HTERT RPE-1 (cell line): Measurements from ENCODE around the gene KCND3.
"Not testable (repeated sequence)": the region's sequence is repeated elsewhere in the genome, so short reads cannot be mapped to it uniquely, and the experiment has no call there.

Source experiments
- in situ Hi-C: fragments of 300-500 bp; cut with MboI; formaldehyde crosslinking; loops from 4 replicates; pipeline ENCODE4 v1.14.3; 2020; ENCODE audit warnings: low sequenced_read_pairs

KCND3 gene

DNA sequence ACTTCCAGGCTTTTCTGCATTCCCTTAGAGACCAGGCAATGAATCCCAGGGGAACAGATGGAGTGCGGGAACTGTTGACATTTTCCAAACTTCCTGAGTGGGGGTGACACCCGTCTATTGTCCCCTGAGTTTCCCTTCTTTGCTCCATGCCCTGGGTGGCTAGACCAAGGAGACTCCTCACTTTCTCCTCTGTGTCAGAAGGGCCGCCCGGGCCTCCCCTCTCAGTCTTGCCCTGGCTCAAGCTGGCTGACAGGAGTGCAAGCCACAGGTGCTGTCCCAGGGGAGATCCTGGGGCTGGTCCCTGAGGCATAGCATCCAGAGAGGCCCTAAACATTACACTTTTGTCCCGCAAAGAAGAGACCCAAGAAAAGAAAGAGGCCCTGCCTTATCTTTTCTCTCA is 170.9 kb downstream of the KCND3 start:
- in situ Hi-C loops = no loop called here

DNA sequence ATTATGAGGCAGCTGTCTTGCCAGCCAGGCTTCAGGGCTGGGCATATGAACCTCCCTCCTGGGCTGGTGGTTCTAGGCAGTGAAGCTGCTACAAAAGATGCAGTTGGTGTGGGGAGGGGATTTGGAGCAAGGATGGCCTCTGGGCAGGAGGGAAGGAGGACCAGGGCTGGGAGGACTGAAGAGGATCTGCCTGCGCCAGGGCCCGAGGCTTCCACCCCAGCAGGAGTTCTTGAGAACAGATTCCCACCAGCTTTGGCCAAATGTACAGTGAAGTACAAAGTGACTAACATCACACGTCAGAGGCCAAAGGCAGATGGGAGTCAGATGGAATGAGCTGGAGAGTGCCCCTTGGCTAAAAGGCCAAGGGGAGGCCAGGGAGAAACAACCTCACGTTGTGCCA is 171.4 kb downstream of the KCND3 start:
- in situ Hi-C loops = no loop called here

- in situ Hi-C loops = no loop called here
These were observed 174.8 kb downstream of the KCND3 start for GRCh38 chr1:111814642-111815041.

- in situ Hi-C loops = no loop called here
These were observed 175.2 kb downstream of the KCND3 start for GRCh38 chr1:111814305-111814628.

DNA sequence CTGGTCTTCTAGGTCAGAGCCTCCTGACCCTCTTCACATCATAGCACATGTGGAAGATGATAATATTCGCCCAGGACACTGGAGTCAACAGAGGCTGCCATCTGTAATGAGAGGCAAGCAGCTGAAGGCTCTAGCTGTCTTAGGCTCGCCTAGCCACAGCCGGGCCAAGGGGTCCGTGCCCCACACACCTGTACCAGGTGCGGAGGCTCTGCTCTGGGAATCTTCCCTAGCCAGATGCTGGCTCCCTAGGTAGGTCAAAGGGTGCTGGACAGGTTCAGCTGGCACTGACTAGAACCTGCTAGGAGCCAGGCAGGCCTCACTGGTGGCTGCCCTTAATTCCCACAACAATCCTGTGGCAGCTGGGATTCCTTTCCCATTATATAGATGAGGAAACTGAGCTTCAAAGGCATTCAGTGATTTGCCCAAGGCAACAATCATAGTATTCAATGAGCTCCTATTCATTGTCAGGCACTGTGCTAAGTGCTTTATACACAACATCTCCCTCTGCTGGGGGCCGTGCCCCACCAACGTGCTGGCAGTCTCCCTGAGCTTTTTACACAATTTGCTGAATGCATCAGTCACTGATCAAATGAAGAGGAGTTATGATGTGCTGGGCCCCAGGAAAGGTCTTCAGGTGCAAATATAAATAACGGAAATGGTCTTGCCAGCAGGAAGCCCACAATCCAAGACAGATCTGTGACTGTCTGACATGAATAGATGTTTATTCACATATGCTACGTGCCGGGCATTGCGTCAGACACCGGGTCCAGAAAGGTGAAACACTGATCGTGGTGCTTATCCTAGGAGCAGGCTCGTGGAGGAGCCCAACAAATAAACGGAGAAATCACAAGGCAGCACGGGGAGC is 175.8 kb downstream of the KCND3 start:
- in situ Hi-C loops = no loop called here

DNA sequence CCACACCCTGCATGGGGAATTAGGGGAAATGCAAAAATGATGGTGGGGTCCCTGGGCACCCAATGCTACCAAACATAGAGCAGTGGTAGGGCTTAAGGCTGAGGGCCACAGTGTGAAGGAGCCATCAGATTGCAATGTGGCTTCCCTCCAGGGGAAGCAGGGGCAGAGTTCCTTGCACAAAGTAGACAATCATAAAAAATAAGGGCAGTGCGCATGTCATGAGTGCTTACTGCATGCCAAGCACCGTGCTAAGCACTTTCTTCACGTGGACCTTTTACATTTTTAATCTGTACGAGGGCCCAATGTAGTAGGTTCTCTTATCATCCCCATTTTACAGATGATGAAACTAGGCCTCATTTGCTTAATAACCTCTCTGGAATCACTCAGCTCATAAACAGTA is 177.2 kb downstream of the KCND3 start:
- in situ Hi-C loops = no loop called here

DNA sequence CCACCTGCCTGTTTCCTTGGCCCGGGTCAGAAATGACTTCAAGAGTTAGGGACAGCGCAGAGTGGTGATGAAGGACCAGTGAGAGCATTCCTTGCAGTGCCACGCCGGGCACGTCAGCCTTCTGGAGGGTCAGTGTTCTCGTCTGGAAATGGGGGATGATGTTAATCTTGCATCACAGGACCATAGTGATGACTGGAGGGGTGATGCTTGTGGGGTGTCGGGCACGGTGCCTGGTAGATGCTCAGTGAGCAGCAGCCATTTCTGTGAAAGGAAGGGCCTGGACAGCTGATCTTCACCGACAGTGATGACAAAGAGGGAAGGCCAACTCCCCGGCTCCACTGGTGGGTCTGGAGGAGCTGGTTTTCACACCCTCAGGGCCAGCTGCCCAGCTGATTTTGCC is 177.6 kb downstream of the KCND3 start:
- in situ Hi-C loops = no loop called here

DNA sequence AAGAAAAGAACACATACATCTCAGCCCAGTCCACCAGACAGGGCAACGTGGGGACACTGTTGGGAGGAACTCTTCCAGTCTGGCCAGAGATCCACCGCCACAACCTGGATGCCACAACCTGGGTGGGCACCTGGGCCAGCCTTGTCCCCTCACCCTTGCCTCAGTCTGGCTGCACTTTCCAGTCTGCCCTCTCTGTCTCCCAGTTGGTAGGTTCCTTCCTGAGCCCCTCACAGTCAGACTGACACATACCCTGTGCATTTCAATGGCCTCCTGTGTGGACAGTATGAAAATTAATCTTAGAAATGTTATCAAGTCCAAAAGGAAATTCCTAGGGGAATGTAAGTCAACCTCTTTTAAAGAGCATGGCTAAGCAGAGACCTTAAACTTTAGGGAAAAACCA is 184.2 kb downstream of the KCND3 start:
- in situ Hi-C loops = no loop called here

DNA sequence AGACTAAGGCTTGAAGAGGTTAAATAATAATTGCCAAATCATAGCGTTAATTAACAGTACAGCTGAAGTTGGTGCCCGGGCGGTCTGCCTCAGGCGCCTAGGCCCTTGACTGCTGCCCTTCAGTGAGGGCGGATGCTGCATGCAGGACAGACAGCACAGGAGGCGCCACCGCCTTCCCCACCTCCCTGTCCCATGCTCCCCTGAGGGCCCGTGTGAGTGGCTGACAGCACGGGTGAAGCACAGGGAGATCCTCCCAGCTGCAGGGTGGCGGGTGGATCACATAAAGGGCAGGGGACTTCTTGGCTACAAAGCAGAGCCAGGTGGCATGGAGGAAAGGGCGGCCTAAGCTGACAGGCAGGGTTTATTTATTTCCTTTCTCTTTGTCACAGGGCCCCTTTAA is 184.7 kb downstream of the KCND3 start:
- in situ Hi-C loops = no loop called here

DNA sequence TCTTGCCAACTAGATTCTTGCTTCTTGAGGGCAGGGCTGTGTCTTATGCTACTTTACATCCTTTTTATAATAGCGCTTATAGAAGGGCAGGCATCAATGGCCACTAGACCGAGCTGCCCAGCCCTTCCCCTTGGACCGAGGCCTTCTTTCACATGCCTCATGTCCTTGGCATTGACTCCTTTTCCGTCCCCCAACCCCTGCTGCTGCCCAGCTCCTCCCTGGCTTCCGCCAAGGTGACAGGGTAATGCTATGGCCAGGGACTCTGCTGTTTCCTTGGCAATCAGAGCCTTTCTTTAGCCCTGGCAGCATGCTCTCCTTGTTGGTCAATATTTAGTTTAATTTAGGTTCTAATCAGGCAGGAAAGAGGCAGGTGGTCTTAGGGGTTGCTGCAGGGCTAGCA is 185.5 kb downstream of the KCND3 start:
- in situ Hi-C loops = no loop called here

DNA sequence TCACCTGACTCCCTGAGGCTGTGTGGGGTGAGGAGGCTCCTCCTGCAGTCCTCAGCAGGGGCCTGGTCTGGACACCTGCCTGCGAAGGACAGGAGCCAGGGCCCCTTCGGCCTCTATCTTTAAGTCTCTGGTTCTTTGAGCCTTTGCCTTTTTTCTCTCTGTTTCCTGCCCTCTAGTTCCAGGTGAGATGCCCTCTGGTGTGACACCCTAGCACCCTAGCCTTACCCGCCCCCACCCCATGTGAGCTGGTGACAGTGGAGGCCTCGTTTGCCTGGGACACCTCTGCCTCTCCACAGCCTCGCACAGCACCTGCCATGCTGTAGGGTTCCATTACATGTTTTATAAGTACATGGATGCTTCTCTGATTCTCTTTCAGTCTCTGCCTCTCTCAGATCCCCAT is 186.5 kb downstream of the KCND3 start:
- in situ Hi-C loops = no loop called here

DNA sequence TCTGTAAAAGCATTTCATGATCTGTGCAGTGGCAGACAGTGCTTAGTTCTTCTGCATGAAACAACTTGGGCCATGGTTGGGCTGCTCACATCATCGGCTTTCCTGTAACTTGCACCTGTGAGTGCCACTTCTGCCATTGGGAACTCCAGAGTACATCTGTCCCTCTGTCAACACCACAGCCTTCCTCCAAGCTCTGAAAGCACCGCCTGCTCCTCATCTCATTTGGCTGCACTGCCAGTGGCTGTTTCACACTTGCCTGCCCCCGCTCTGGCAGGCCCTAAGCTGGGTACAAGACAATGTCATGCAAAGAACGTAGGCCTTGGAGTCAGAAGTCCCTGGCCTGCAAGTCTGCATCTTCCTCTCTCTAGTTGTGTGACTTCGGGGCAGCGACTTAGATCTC is 187.4 kb downstream of the KCND3 start:
- in situ Hi-C loops = no loop called here

GRCh38 chr1:111801071-111801850 is 188.2 kb downstream of the KCND3 start:
- in situ Hi-C loops = no loop called here

DNA sequence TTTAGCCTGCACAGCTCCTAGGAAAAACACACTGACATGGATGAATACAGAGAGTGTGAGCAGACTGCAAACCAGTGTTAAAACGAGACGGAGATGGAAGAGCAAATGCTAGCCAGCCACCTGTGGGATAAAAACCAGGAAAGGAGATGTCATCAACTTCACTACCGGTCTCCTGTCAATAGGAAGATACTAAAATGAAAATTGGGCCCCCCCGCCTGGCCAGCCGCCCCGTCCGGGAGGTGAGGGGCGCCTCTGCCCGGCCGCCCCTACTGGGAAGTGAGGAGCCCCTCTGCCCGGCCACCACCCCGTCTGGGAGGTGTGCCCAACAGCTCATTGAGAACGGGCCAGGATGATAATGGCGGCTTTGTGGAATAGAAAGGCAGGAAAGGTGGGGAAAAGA is 189.7 kb downstream of the KCND3 start:
- in situ Hi-C loops = not testable (repeated sequence)

GRCh38 chr1:111798580-111798979 is 190.9 kb downstream of the KCND3 start:
- in situ Hi-C loops = no loop called here

GRCh38 chr1:111795401-111795800 is 194.1 kb downstream of the KCND3 start:
- in situ Hi-C loops = no loop called here

- in situ Hi-C loops = no loop called here
These were observed 195.5 kb downstream of the KCND3 start for GRCh38 chr1:111793923-111794322.

DNA sequence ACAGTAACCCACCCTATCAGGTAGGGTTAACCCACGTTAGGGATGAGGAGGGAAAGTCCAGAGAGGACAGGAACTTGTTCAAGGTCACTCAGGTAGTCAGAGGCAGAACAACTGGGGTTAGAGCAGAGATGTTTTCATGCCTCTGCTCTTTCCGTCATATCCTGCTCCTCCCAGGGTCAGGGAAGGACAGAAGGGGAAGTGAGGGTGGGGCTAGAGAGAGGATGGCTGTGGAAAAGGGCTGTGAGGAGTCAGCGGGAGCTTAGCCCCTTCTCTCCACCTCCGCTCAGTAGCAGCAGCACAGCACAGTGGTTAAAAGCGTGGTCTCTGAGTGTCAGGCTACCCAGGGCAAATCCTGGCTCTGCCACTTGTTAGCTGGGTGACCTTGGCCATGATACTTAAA is 197.2 kb downstream of the KCND3 start:
- in situ Hi-C loops = no loop called here

DNA sequence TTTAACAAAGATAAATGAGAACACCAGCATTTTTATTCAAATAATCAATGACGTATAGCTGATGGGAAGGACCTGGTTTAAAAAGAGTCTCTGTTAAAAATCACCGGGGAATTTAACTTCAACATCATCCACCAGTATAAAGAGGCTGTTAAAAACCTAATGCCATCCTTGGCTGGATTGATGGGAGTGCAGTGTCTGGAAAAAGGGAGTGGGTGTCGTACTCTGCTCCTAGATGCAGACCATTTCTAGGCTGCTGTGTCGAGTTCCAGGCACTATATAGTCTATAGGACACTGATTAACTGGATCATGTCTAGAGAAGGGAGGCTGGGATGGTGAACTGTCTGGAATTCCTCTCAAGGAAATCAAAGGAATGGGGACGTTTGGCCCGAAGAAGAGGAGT is 197.7 kb downstream of the KCND3 start:
- in situ Hi-C loops = no loop called here

- in situ Hi-C loops = no loop called here
These were observed 199.7 kb downstream of the KCND3 start for GRCh38 chr1:111789666-111790316.

DNA sequence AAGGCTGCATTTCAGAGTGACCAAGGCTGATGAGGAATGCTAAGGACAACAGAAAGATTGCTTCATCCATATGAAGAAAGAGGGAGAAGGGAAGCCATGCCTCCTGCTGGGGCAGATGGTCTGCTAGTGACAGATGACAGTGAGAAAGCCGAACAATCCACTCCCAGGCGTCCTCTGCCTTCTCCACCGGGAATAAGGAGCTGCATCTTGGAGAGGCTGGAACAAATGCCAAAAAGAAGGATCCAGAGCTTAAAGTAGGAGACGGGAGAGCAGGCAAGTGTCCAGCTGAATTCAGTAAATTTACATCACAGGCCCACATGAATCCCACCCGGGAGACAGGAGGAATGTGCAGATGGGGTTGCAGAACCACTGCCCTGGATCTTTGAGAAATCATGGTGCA is 200.3 kb downstream of the KCND3 start:
- in situ Hi-C loops = no loop called here

- in situ Hi-C loops = no loop called here
These were observed 202.7 kb downstream of the KCND3 start for GRCh38 chr1:111786669-111787207.
